Colonic mucosa (tissue), 4 donors: ENCODE results near the gene ADAMTSL1. TPM values are rescaled to one million over a fixed set of nuclear protein-coding genes. Genes with fewer than 3 reads are reported as not detected.

ENCODE experiments used
- DNase-seq: peaks from one replicate; pipeline ENCODE4 v3.0.0-alpha.2; 2020
- H3K27ac ChIP-seq: fragments of 200-600 bp; one replicate; pipeline ENCODE4 v1.8.0; 2021
- H3K27me3 ChIP-seq: fragments of 200-600 bp; one replicate; pipeline ENCODE4 v1.8.0; 2021
- H3K36me3 ChIP-seq: fragments of 200-600 bp; one replicate; pipeline ENCODE4 v1.8.0; 2021
- H3K4me1 ChIP-seq: fragments of 200-600 bp; one replicate; pipeline ENCODE4 v1.8.0; 2021; ENCODE audit warnings: mild to moderate bottlenecking
- H3K4me3 ChIP-seq: fragments of 200-600 bp; one replicate; pipeline ENCODE4 v1.8.0; 2021
- H3K9ac ChIP-seq, 2 donors: one replicate each; pipeline ENCODE4 v1.7.0; 2013; ENCODE audit warnings: control low read depth in 2 of 2, low read depth in 2 of 2, low read length in 2 of 2
- H3K9me3 ChIP-seq: fragments of 200-600 bp; one replicate; pipeline ENCODE4 v1.8.0; 2021
- CTCF ChIP-seq: fragments of 200-600 bp; IDR thresholded peaks from one replicate; pipeline ENCODE4 v1.8.0; 2022; ENCODE audit warnings: antibody characterized with exemption, mild to moderate bottlenecking
- intact Hi-C: fragments of 100-400 bp; cut with DNase I; formaldehyde crosslinking; loops from one replicate; pipeline ENCODE4 v1.14.1; 2022
- total RNA-seq, 2 donors: library from RNA; stranded (reverse); fragmentation: NEBNext Ultra II Directional in 1 of 2; extraction: Animal tissue kit (Norgen Biotek cat#: 25700) in 1 of 2; gene quantifications; one replicate each; pipeline ENCODE4 v1.2.1, GENCODE V29; 2021
- donor health status: healthy.
- donor health status: DM: no; HTN: no; CAD: no.
- donor health status: DM: no; HTN: no; CAD: no.

ADAMTSL1 gene
- total RNA-seq, 2 donors from 2014 or later, result 10.2 to 14.7 TPM

- Histone ChIP-seq H3K27ac (no peak overlapping the region), H3K4me1 (no peaks in the 10 kb centered on the region), H3K27me3 (no peaks in the 10 kb centered on the region), H3K36me3 (no peaks in the 10 kb centered on the region), H3K9ac (no peak overlapping the region), H3K4me3 (no peak overlapping the region), H3K9me3 (no peaks in the 10 kb centered on the region)
- no peak for TF ChIP-seq CTCF
- intact Hi-C loops, result no loop called here
- DNase-seq, result no peak
Measured at GRCh38 chr9:18622186-18622836, 148.4 kb downstream of the ADAMTSL1 start.

GRCh38 chr9:18623221-18624079 lies 149.5 kb downstream of the ADAMTSL1 start:
- H3K4me1 ChIP-seq, result no peaks in the 10 kb centered on the region
- no peaks in the 10 kb centered on the region for H3K36me3 ChIP-seq
- DNase-seq, result no peak
- no peak overlapping the region for H3K27ac ChIP-seq
- H3K9ac ChIP-seq, result no peak overlapping the region
- TF ChIP-seq CTCF, result no peak
- H3K4me3 ChIP-seq, result no peak overlapping the region
- no peaks in the 10 kb centered on the region for H3K9me3 ChIP-seq
- H3K27me3 ChIP-seq, result no peaks in the 10 kb centered on the region
- intact Hi-C loops, result no loop called here

GRCh38 chr9:18626046-18626698 lies 152.2 kb downstream of the ADAMTSL1 start:
- Histone ChIP-seq H3K27me3 (no peaks in the 10 kb centered on the region), H3K4me3 (no peak overlapping the region), H3K9me3 (no peaks in the 10 kb centered on the region), H3K36me3 (no peaks in the 10 kb centered on the region), H3K9ac (no peak overlapping the region), H3K27ac (no peak overlapping the region), H3K4me1 (no peaks in the 10 kb centered on the region)
- DNase-seq, result no peak
- intact Hi-C loops, result no loop called here
- TF ChIP-seq CTCF, result no peak

- Histone ChIP-seq H3K36me3 (no peaks in the 10 kb centered on the region), H3K9me3 (no peaks in the 10 kb centered on the region), H3K9ac (no peak overlapping the region), H3K4me3 (no peak overlapping the region), H3K4me1 (no peaks in the 10 kb centered on the region), H3K27ac (no peak overlapping the region), H3K27me3 (no peaks in the 10 kb centered on the region)
- no peak for TF ChIP-seq CTCF
- intact Hi-C loops, result no loop called here
- DNase-seq, result no peak
Measured at GRCh38 chr9:18629136-18629535, 155.2 kb downstream of the ADAMTSL1 start.

- H3K27me3 ChIP-seq, result no peaks in the 10 kb centered on the region
- H3K9ac ChIP-seq, result no peak overlapping the region
- DNase-seq, result no peak
- H3K4me1 ChIP-seq, result no peaks in the 10 kb centered on the region
- H3K4me3 ChIP-seq, result no peak overlapping the region
- TF ChIP-seq CTCF, result no peak
- H3K9me3 ChIP-seq, result no peaks in the 10 kb centered on the region
- no peaks in the 10 kb centered on the region for H3K36me3 ChIP-seq
- peak overlapping the region; percentile 34 for H3K27ac ChIP-seq
- intact Hi-C loops, result no loop called here
Measured at GRCh38 chr9:18632632-18633403, 158.9 kb downstream of the ADAMTSL1 start.
